Measurements from ENCODE around the gene MGARP. TPM values are rescaled to one million over a fixed set of nuclear protein-coding genes. Genes with fewer than 3 reads are reported as not detected.

Gene MGARP
- total RNA-seq, 1 donor from 2014 or later = not detected

DNA sequence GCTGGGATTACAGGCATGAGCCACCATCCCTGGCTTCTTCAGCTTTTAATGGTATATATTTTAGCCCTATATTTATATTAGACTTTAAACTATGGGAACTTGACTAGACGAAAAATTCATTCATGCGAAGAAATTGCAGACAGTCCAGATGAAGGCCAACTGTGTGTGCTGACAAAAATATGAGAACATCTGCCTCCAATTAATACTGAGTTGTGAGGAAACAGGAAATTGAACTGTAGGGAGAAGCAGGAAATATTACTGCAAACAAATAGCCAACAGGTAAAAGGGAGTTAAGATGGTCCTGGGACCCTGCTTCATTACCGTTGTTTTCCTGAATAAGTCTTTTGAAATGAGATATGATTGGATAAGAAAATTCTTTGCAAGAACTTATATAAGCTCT, 26.3 kb downstream of the MGARP start:
- Mint-ChIP-seq H3K27me3 (ENCODE audit: low read depth) (peaks cover 12% of the 10 kb centered on the region), H3K4me3 (ENCODE audit: low read depth) (no peak overlapping the region), H3K27ac (no peak overlapping the region), H3K9me3 (no peaks in the 10 kb centered on the region), H3K4me1 (ENCODE audit: low read depth) (no peaks in the 10 kb centered on the region), H3K36me3 (ENCODE audit: low read depth) (no peaks in the 10 kb centered on the region)
- no peak for DNase-seq (ENCODE audit: low spot score)
- intact Hi-C loops (cut with micrococcal nuclease) = no loop called here

DNA sequence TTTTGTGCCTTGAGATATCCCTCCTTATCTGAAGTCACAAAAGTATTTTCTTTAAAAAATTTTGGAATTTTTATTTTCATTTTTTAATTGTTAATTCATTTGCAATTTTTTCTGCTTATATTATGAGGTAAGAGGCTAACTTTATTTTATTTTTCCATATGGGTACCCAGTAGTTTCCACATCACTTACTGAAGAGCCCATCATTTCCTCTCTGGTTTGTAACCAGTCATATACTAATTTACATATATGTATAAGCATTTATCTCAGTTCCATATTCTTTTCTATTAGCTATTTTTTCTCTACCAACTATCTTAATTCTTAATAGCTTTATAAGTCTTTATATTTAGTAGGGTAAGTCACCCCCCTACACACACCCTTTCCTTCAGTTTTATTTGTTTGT, 27.0 kb downstream of the MGARP start:
- H3K27me3 Mint-ChIP-seq (ENCODE audit: low read depth) = peaks cover 15% of the 10 kb centered on the region
- intact Hi-C loops (cut with micrococcal nuclease) = no loop called here

DNA sequence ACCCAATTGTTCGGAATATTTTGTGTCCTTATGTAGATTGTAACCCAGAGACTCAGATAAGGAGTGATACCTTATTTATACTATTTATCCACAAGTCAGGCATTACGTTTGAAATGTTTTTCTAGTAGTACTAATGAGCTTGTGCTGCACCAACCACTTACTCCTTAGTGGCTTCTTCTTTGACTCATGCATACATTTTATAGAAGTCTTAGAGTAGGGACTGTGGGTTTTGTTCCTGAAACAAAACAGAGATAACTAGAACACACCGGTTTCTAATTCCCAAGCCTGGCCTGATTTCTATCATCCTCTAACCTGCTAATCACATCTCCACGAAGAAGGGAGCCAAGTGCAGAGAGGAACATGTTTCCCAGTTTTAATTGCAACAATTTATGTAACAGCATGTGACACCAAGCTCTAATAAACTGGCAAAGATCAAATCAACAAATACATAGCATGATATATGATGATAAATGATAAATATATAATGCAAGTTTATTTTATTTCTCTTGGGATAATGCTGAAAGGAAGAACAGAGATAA, 32.3 kb downstream of the MGARP start:
- H3K4me1 Mint-ChIP-seq (ENCODE audit: low read depth) = no peaks in the 10 kb centered on the region
- H3K36me3 Mint-ChIP-seq (ENCODE audit: low read depth) = no peaks in the 10 kb centered on the region
- no peaks in the 10 kb centered on the region for H3K9me3 Mint-ChIP-seq
- no peak overlapping the region for H3K4me3 Mint-ChIP-seq (ENCODE audit: low read depth)
- DNase-seq (ENCODE audit: low spot score) = no peak
- no peak overlapping the region for H3K27ac Mint-ChIP-seq
- intact Hi-C loops (cut with micrococcal nuclease) = no loop called here
- H3K27me3 Mint-ChIP-seq (ENCODE audit: low read depth) = peaks cover 16% of the 10 kb centered on the region

More for the DNA sequence above, 27.0 kb downstream of the MGARP start:
- Mint-ChIP-seq H3K9me3 (no peaks in the 10 kb centered on the region), H3K4me3 (ENCODE audit: low read depth) (no peak overlapping the region), H3K36me3 (ENCODE audit: low read depth) (no peaks in the 10 kb centered on the region), H3K4me1 (ENCODE audit: low read depth) (no peaks in the 10 kb centered on the region), H3K27ac (no peak overlapping the region)
- DNase-seq (ENCODE audit: low spot score) = no peak

DNA sequence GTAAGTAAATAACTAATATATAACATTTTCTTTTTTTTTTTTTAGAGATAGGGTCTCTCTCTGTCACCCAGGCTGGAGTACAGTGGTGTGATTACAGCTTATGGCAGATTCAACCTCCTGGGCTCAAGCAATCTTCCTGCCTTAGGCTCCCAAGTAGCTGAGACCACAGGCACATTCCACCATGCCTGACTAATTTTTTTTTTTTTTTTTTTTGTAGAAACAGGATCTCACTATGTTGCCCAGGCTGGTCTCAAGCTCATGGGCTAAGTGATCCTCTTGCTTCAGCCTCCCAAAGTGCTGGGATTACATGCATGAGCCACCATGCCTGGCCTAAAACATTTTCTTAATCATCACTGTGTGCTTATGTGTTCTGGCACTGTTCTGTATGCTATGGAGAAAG, 32.8 kb downstream of the MGARP start:
- Mint-ChIP-seq H3K27ac (no peak overlapping the region), H3K27me3 (ENCODE audit: low read depth) (peaks cover 16% of the 10 kb centered on the region), H3K4me1 (ENCODE audit: low read depth) (no peaks in the 10 kb centered on the region), H3K9me3 (no peaks in the 10 kb centered on the region), H3K4me3 (ENCODE audit: low read depth) (no peak overlapping the region), H3K36me3 (ENCODE audit: low read depth) (no peaks in the 10 kb centered on the region)
- intact Hi-C loops (cut with micrococcal nuclease) = no loop called here
- DNase-seq (ENCODE audit: low spot score) = no peak

DNA sequence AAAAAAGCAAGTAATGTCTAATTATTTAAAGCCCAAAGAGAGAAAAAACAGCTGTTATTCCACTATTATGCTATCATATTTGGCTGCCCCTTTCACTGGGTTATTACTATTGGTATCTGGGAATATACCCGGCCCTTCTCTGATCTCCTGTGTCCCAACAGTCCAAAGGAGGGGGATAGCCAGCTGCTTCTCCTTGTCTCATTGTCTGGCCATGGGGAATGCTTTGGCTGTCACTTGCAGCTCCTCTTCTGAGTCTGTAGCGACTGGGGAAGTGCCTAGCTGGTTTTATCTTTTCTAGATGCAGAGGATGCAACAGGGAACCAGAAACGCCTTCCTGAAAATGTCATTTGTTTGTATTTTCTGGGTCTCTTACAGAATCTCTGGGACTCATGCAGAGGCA, 33.9 kb downstream of the MGARP start:
- H3K9me3 Mint-ChIP-seq = no peaks in the 10 kb centered on the region
- H3K27ac Mint-ChIP-seq = no peak overlapping the region
- H3K4me3 Mint-ChIP-seq (ENCODE audit: low read depth) = no peak overlapping the region
- H3K36me3 Mint-ChIP-seq (ENCODE audit: low read depth) = no peaks in the 10 kb centered on the region
- H3K4me1 Mint-ChIP-seq (ENCODE audit: low read depth) = no peaks in the 10 kb centered on the region
- DNase-seq (ENCODE audit: low spot score) = no peak
- peaks cover 16% of the 10 kb centered on the region for H3K27me3 Mint-ChIP-seq (ENCODE audit: low read depth)
- intact Hi-C loops (cut with micrococcal nuclease) = no loop called here

DNA sequence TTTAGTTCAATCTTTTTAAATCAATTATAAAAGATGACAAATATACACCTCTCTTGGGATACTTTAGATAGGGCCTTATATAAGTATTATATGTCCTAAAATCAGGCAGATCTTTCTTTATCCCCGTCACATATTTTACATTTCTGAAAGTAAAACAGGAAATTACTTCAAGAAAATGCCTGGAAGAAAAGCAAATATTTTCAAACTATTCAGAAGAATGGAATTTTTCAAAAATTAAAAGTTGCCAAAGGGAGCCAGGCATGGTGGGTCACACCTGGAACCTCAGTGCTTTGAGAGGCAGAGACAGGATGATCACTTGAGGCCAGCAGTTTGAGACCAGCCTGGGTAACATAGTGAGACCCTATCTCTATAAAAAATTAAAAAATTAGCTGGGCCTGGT, 34.4 kb downstream of the MGARP start:
- Mint-ChIP-seq H3K4me1 (ENCODE audit: low read depth) (no peaks in the 10 kb centered on the region), H3K4me3 (ENCODE audit: low read depth) (no peak overlapping the region), H3K36me3 (ENCODE audit: low read depth) (no peaks in the 10 kb centered on the region), H3K9me3 (no peaks in the 10 kb centered on the region), H3K27ac (no peak overlapping the region), H3K27me3 (ENCODE audit: low read depth) (peaks cover 16% of the 10 kb centered on the region)
- no peak for DNase-seq (ENCODE audit: low spot score)
- intact Hi-C loops (cut with micrococcal nuclease) = no loop called here

DNA sequence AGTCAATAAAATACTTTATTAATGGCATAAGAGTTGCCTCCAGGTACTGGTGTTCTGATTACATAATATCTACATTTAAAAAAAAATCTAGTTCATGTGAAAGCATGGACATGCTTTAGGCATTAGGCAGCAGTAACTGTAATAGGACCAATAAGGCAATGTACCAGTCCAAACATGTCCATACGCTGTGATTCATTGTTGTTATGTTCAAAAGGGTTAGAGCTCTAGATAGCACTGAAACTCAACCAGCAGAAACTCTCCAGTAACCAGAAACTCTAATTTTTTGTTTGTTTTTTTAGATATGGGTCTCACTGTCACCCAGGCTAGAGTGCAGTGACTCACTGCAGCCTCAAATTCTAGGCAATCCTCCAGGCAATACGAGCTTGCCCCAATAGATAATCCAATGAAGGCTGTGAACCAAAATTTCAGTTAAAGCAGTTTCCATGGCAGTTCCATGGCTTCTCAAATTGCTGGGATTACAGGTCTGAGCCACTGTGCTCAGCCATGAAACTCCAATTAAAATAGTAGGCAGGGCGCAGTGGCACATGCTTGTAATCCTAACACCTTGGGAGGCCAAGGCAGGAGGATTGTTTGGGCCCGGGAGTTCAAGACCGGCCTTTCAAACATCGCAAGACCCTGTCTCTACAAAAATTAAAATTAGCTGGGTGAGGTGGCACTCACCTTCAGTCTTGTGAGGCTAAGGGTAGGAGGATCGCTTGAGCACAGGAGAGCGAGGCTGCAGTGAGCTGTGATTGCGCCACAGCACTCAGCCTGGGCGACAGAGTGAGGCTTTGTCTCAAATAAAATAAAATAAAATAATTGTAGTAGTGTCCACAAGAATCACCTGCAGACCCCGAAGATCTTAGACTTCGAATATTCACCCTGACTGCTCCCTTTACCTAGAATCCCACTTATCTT, 36.3 kb downstream of the MGARP start:
- no peaks in the 10 kb centered on the region for H3K36me3 Mint-ChIP-seq (ENCODE audit: low read depth)
- no peak for DNase-seq (ENCODE audit: low spot score)
- no peaks in the 10 kb centered on the region for H3K9me3 Mint-ChIP-seq
- H3K4me3 Mint-ChIP-seq (ENCODE audit: low read depth) = no peak overlapping the region
- H3K27ac Mint-ChIP-seq = no peak overlapping the region
- no peaks in the 10 kb centered on the region for H3K4me1 Mint-ChIP-seq (ENCODE audit: low read depth)
- peaks cover 15% of the 10 kb centered on the region for H3K27me3 Mint-ChIP-seq (ENCODE audit: low read depth)
- intact Hi-C loops (cut with micrococcal nuclease) = no loop called here

DNA sequence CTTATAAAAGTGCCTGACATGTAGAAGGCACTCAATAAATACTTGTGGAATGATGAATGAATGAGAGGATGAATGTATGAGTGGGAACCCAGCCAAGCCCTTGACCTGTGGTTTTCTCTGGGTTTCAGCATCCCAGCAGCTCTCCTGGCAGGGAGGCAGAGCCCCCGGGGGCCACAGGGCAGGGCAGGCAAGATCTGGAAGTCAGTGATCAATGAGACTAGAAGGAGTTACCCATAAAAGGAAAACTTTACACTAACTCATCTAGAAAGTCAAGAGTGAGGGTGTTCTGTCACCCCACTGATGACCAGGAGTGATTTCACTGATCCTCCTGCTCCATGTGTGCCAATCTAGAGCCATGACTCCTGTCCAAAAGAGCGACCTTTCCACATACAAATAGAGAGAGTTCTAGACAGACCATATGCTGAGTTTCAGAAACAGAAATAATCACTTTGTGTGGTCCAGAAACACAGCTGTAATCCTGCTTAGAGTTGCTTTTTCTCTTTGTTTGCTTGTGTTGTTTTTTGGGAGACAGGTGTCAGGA, 37.4 kb downstream of the MGARP start:
- Mint-ChIP-seq H3K4me1 (ENCODE audit: low read depth) (no peaks in the 10 kb centered on the region), H3K36me3 (ENCODE audit: low read depth) (no peaks in the 10 kb centered on the region), H3K27me3 (ENCODE audit: low read depth) (peaks cover 9% of the 10 kb centered on the region), H3K4me3 (ENCODE audit: low read depth) (no peak overlapping the region), H3K9me3 (no peaks in the 10 kb centered on the region), H3K27ac (no peak overlapping the region)
- intact Hi-C loops (cut with micrococcal nuclease) = no loop called here
- DNase-seq (ENCODE audit: low spot score) = no peak

DNA sequence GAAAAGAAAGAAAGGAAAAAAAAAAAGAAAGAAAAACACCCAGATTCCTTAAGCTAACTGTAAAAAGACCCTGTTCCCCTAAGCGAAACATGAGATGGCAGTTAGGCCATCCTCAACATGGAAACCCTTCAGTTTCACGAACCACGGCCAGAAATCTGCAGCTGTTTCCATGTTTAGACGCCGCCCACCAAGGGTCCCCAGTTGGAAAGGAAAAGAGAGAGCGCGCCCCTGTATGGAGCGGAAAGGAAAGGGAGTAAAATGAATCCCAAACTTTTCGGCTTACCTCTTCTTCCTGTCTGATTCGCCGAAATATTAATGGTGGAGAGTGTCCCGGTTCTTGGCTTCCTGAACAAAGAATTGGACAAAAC, 38.3 kb downstream of the MGARP start:
- no peaks in the 10 kb centered on the region for H3K9me3 Mint-ChIP-seq
- H3K4me3 Mint-ChIP-seq (ENCODE audit: low read depth) = no peak overlapping the region
- H3K4me1 Mint-ChIP-seq (ENCODE audit: low read depth) = no peaks in the 10 kb centered on the region
- intact Hi-C loops (cut with micrococcal nuclease) = no loop called here
- no peak overlapping the region for H3K27ac Mint-ChIP-seq
- H3K27me3 Mint-ChIP-seq (ENCODE audit: low read depth) = peaks cover 9% of the 10 kb centered on the region
- DNase-seq (ENCODE audit: low spot score) = no peak
- H3K36me3 Mint-ChIP-seq (ENCODE audit: low read depth) = no peaks in the 10 kb centered on the region

DNA sequence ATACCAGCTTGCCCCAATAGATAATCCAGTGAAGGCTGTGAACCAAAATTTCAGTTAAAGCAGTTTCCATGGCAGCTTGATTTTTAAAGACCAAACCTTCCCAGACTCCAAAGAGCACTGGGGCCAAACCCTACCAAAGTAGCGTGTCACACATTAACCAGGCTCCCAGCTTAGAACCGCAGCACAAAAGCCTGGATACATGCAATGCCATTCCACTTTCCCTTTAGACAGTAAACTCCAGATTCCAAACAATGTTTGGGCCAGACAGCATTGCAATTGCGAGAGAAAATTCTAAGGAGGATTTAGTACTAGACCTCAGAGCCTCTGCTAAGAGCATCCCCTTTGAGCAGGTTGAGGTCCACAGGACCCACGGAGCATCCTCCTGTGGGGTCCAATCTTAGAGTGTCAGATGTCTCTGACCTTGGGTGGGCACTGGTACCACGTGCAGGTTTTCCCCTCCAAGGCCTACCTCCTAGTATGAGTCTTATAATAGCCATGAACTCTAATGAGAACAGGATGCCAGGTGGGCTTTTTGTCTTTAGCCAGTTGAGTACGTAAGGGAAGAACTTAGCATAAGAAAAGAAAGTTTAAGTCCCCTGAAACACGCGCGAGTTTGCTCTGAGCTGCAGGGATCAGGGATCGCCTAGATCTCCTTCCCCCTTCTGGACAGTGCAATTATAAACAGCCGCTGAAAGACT, 38.8 kb downstream of the MGARP start:
- H3K9me3 Mint-ChIP-seq = no peaks in the 10 kb centered on the region
- H3K27ac Mint-ChIP-seq = no peak overlapping the region
- H3K27me3 Mint-ChIP-seq (ENCODE audit: low read depth) = peaks cover 6% of the 10 kb centered on the region
- no peaks in the 10 kb centered on the region for H3K4me1 Mint-ChIP-seq (ENCODE audit: low read depth)
- intact Hi-C loops (cut with micrococcal nuclease) = no loop called here
- H3K4me3 Mint-ChIP-seq (ENCODE audit: low read depth) = no peak overlapping the region
- no peak for DNase-seq (ENCODE audit: low spot score)
- H3K36me3 Mint-ChIP-seq (ENCODE audit: low read depth) = no peaks in the 10 kb centered on the region

DNA sequence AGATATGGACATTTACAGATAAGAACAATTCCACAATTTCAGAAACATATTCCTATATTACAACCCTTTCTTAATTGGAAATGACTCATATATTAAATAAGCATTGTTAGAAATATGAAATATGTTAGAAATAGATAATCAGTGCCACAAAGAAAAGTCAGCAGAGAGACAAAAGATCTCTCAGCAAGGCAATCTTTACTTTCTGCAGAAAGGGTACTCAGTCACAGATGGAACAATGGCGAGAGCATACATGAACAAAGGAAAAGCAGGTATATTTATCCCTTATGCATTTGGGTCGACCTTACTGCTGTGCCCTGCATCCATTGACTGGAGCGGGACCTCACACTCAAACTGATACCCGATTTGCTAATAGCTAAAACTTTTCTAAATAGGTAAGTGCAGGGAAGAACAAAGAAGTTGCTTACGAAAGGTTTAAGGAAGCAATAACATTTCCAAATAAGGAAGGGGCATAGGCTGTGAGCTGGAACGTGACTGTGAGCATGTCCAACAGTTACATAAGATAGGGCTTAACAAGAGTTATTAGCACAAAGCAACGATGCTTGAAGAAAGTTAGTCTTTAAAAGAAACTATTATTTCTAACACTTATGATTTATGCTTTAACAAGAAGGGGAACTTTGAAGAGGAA, 40.8 kb downstream of the MGARP start:
- no peak overlapping the region for H3K4me3 Mint-ChIP-seq (ENCODE audit: low read depth)
- no peaks in the 10 kb centered on the region for H3K9me3 Mint-ChIP-seq
- intact Hi-C loops (cut with micrococcal nuclease) = no loop called here
- no peaks in the 10 kb centered on the region for H3K4me1 Mint-ChIP-seq (ENCODE audit: low read depth)
- H3K36me3 Mint-ChIP-seq (ENCODE audit: low read depth) = no peaks in the 10 kb centered on the region
- no peak for DNase-seq (ENCODE audit: low spot score)
- peaks cover 3% of the 10 kb centered on the region for H3K27me3 Mint-ChIP-seq (ENCODE audit: low read depth)
- H3K27ac Mint-ChIP-seq = no peak overlapping the region

DNA sequence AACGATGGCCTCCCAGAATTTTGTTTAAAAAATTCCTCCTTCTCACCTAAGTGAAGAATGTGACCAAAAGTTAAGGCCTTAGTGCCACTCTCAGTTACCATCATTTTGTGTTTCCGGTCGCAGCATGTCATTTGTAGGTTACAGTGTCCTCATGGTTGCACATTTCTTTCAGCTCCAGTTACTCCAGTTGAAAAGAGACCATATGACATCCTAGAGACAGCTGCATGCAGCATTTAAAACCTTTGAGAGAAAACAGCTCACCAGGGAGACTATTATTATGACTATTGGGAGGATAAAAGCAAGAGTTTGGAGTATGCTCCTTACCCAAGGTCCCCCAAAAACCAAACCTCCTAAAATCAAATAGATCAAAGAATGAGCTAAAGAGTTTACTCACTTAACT, 45.8 kb downstream of the MGARP start:
- Mint-ChIP-seq H3K4me3 (ENCODE audit: low read depth) (no peak overlapping the region), H3K4me1 (ENCODE audit: low read depth) (peaks cover 3% of the 10 kb centered on the region), H3K27ac (no peak overlapping the region), H3K36me3 (ENCODE audit: low read depth) (no peaks in the 10 kb centered on the region), H3K9me3 (no peaks in the 10 kb centered on the region), H3K27me3 (ENCODE audit: low read depth) (peaks cover 2% of the 10 kb centered on the region)
- intact Hi-C loops (cut with micrococcal nuclease) = no loop called here
- no peak for DNase-seq (ENCODE audit: low spot score)
